Ishikawa (cell line): Measurements from ENCODE around the gene CFAP141.

ENCODE experiments used
- CEBPB ChIP-seq: IDR thresholded peaks from 2 replicates; pipeline ENCODE4 v1.6.1; 2012
- EGR1 ChIP-seq: IDR thresholded peaks from 2 replicates; pipeline ENCODE4 v1.6.1; 2012
- EP300 ChIP-seq: IDR thresholded peaks from 2 replicates; pipeline ENCODE4 v1.6.1; 2012; ENCODE audit warnings: borderline replicate concordance
- FOXM1 ChIP-seq: IDR thresholded peaks from 2 replicates; pipeline ENCODE4 v1.6.1; 2012; ENCODE audit warnings: low read depth, borderline replicate concordance
- RAD21 ChIP-seq: IDR thresholded peaks from 2 replicates; pipeline ENCODE4 v1.6.1; 2012; ENCODE audit warnings: low read depth
- TAF1 ChIP-seq: IDR thresholded peaks from 2 replicates; pipeline ENCODE4 v1.6.1; 2012; ENCODE audit warnings: low read depth, mild to moderate bottlenecking
- USF1 ChIP-seq: IDR thresholded peaks from 2 replicates; pipeline ENCODE4 v1.6.1; 2012
- TF ChIP-seq, protein P1 (sequence below): IDR thresholded peaks from 2 replicates; pipeline ENCODE4 v1.6.1; 2012

- TF ChIP-seq EP300 (no peak), CEBPB (no peak), TAF1 (no peak), USF1 (no peak), RAD21 (no peak), EGR1 (no peak), FOXM1 (no peak)
- TF ChIP-seq, protein P1, sequence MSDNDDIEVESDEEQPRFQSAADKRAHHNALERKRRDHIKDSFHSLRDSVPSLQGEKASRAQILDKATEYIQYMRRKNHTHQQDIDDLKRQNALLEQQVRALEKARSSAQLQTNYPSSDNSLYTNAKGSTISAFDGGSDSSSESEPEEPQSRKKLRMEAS = no peak
Measured at GRCh38 chr1:154193821-154194220, 12.3 kb downstream of the CFAP141 start.
